ENCODE data around the gene ADCY5. TPM values are rescaled to one million over a fixed set of nuclear protein-coding genes. Genes with fewer than 3 reads are reported as not detected.

Gene ADCY5
- total RNA-seq, 4 donors from 2014 or later, result 119 to 251 (median 185) TPM

DNA sequence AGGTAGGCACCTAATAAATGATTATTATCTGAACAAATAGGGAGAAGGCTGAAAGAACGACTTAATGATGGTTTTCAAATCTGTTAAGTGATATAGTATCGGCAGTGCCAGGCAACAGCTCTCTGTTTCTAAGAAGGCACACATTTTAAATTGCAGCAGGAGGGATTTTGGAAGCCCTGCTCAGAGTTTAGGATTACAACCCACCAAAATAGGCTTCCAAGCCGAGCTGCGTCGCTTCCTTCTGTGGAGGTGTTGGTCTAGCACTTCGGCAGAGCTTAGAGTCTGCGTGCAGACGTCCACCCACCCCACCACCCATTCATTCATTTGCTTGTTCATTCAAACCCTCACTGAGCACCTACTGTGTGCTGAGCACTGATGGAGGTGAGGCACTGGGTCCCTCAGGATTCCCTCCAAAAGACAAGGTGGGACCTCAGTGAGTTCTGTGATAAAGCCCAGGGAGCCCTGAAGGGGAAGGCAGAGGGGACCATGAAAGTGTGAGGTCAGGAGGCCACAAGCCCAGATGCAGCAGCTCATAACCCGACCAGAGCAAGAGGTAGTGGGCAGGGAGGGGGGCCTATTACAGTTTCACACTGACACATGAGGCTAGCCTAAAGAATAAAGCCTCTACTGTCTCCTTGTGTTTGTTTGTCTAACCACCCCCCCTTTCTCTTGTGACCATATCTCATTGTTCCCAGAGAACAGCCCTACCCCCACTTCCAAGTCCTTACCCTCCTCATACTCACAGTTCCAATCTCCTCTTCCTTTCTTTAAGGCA lies 8.9 kb downstream of the ADCY5 start:
- H3K27ac ChIP-seq, result peak overlapping the region; percentile 15 to 98 (median 96)
- WGBS, 2 donors (ENCODE audit: low coverage in 1 of 2), result 24 to 52% methylated on average over 2 to 5 of the region's 9 CpGs
- H3K9me3 ChIP-seq, result no peaks in the 10 kb centered on the region
- TF ChIP-seq POLR2A (IDR thresholded peaks at IDR 0.05) (no peak), EP300 (IDR thresholded peaks at IDR 0.05) (no peak), POLR2AphosphoS5 (IDR thresholded peaks at IDR 0.05) (no peak)
- TF ChIP-seq, protein P1, sequence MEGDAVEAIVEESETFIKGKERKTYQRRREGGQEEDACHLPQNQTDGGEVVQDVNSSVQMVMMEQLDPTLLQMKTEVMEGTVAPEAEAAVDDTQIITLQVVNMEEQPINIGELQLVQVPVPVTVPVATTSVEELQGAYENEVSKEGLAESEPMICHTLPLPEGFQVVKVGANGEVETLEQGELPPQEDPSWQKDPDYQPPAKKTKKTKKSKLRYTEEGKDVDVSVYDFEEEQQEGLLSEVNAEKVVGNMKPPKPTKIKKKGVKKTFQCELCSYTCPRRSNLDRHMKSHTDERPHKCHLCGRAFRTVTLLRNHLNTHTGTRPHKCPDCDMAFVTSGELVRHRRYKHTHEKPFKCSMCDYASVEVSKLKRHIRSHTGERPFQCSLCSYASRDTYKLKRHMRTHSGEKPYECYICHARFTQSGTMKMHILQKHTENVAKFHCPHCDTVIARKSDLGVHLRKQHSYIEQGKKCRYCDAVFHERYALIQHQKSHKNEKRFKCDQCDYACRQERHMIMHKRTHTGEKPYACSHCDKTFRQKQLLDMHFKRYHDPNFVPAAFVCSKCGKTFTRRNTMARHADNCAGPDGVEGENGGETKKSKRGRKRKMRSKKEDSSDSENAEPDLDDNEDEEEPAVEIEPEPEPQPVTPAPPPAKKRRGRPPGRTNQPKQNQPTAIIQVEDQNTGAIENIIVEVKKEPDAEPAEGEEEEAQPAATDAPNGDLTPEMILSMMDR (IDR thresholded peaks at IDR 0.05), result no peak
- peaks cover 0 to 95% (median 5%) of the 10 kb centered on the region in 3 donors for H3K4me1 ChIP-seq
- no peaks in the 10 kb centered on the region for H3K27me3 ChIP-seq
- no peak for ATAC-seq
- H3K4me3 ChIP-seq, result no peak overlapping the region
- no peaks in the 10 kb centered on the region for H3K36me3 ChIP-seq

DNA sequence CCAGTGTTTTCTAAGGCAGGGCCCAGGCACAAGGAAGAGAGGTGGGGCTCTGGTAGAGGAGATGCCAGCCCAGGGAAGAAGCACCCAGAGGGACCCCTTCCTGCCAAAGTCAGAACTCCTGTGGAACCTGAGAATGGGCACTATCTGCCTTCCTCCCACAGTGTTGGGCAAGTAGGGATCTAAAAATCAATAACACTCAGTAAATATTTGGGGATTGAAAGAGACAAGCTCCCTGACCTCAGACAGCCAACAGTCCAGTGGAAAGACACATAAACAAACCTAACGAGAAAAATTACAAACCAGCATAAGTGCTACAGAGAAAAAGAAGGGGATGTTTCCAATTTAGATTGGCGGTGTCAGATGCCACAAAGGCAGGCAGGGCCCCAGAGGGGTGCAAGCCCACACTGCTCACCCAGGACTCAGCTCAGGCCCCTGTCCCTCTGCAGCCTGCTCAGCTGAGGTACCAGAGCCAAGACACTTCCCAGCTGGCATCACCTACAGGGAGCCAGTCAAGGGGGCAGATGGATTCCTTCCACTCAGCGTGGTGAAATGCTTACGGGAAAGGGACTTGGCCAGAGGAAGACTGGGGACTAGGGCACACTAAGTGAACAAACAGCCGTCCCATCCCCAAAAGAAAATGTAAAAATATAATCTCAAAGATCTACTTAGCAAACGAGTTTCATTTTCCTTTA lies 15.9 kb downstream of the ADCY5 start:
- Histone ChIP-seq H3K9me3 (no peaks in the 10 kb centered on the region), H3K4me3 (no peak overlapping the region), H3K36me3 (no peaks in the 10 kb centered on the region), H3K4me1 (peaks cover 5 to 95% (median 17%) of the 10 kb centered on the region in 3 donors), H3K27me3 (no peaks in the 10 kb centered on the region), H3K27ac (peak overlapping the region; percentile 82 to 92 (median 88))
- TF ChIP-seq EP300 (IDR thresholded peaks at IDR 0.05) (no peak), POLR2AphosphoS5 (IDR thresholded peaks at IDR 0.05) (peak; percentile 99), POLR2A (IDR thresholded peaks at IDR 0.05) (no peak)
- TF ChIP-seq, protein P1 (IDR thresholded peaks at IDR 0.05), result no peak
- WGBS, 2 donors (ENCODE audit: low coverage in 1 of 2), result 0 to 19% methylated on average over 1 to 6 of the region's 6 CpGs
- peak; percentile 68 for ATAC-seq

GRCh38 chr3:123431658-123432324 lies 17.1 kb downstream of the ADCY5 start:
- Histone ChIP-seq H3K4me3 (no peak overlapping the region), H3K27ac (peak overlapping the region; percentile 82 to 92 (median 88)), H3K36me3 (no peaks in the 10 kb centered on the region), H3K4me1 (peaks cover 7 to 95% (median 17%) of the 10 kb centered on the region in 3 donors), H3K27me3 (no peaks in the 10 kb centered on the region), H3K9me3 (no peaks in the 10 kb centered on the region)
- WGBS, 2 donors (ENCODE audit: low coverage in 1 of 2), result 33 to 52% methylated on average over 5 to 6 of the region's 10 CpGs
- ATAC-seq, result no peak
- TF ChIP-seq POLR2AphosphoS5 (IDR thresholded peaks at IDR 0.05) (no peak), EP300 (IDR thresholded peaks at IDR 0.05) (no peak), POLR2A (IDR thresholded peaks at IDR 0.05) (no peak)
- TF ChIP-seq, protein P1 (IDR thresholded peaks at IDR 0.05), result no peak

- ATAC-seq, result no peak
- no peak for TF ChIP-seq POLR2A (IDR thresholded peaks at IDR 0.05)
- no peak for TF ChIP-seq EP300 (IDR thresholded peaks at IDR 0.05)
- TF ChIP-seq, protein P1 (IDR thresholded peaks at IDR 0.05), result no peak
- TF ChIP-seq POLR2AphosphoS5 (IDR thresholded peaks at IDR 0.05), result no peak
- WGBS, 2 donors (ENCODE audit: low coverage in 1 of 2), result 69 to 74% methylated on average over 2 to 5 of the region's 5 CpGs
- Histone ChIP-seq H3K4me3 (no peak overlapping the region), H3K9me3 (no peaks in the 10 kb centered on the region), H3K36me3 (no peaks in the 10 kb centered on the region), H3K27me3 (no peaks in the 10 kb centered on the region), H3K4me1 (peaks cover 9 to 95% (median 17%) of the 10 kb centered on the region in 3 donors), H3K27ac (peak overlapping the region; percentile 82 to 92 (median 88))
Observed at GRCh38 chr3:123431007-123431657, 17.8 kb downstream of the ADCY5 start.
